RKO (cell line): Measurements from ENCODE around the gene ZIC4.

Experiments
- DNase-seq: peaks from one replicate; pipeline ENCODE4 v3.0.0-alpha.2; 2016; ENCODE audit warnings: low spot score

Gene ZIC4

GRCh38 chr3:147369231-147369630, 37.1 kb downstream of the ZIC4 start:
- DNase-seq: no peak

- peak; percentile 2 for DNase-seq
Observed at GRCh38 chr3:147368561-147369221, 37.7 kb downstream of the ZIC4 start.

GRCh38 chr3:147368151-147368550, 38.2 kb downstream of the ZIC4 start:
- no peak for DNase-seq

GRCh38 chr3:147367676-147368075, 38.7 kb downstream of the ZIC4 start:
- DNase-seq: no peak

GRCh38 chr3:147365196-147366115, 40.9 kb downstream of the ZIC4 start:
- DNase-seq: no peak

- DNase-seq: no peak
Observed at GRCh38 chr3:147364771-147365170, 41.6 kb downstream of the ZIC4 start.

GRCh38 chr3:147361454-147362420, 44.6 kb downstream of the ZIC4 start:
- DNase-seq: peak; percentile 18

GRCh38 chr3:147360646-147361453, 45.5 kb downstream of the ZIC4 start:
- DNase-seq: no peak

- no peak for DNase-seq
Observed at GRCh38 chr3:147360051-147360439, 46.3 kb downstream of the ZIC4 start.

GRCh38 chr3:147359177-147360050, 46.9 kb downstream of the ZIC4 start:
- no peak for DNase-seq

GRCh38 chr3:147358144-147358992, 48.0 kb downstream of the ZIC4 start:
- DNase-seq: no peak

- no peak for DNase-seq
Observed at GRCh38 chr3:147356909-147357900, 49.1 kb downstream of the ZIC4 start.

- no peak for DNase-seq
Observed at GRCh38 chr3:147356145-147356908, 50.0 kb downstream of the ZIC4 start.

GRCh38 chr3:147355753-147356090, 50.6 kb downstream of the ZIC4 start:
- no peak for DNase-seq

GRCh38 chr3:147355084-147355752, 51.1 kb downstream of the ZIC4 start:
- no peak for DNase-seq

- DNase-seq: no peak
Observed at GRCh38 chr3:147354623-147355022, 51.7 kb downstream of the ZIC4 start.

- DNase-seq: no peak
Observed at GRCh38 chr3:147351301-147351700, 55.0 kb downstream of the ZIC4 start.
